C4-2B (cell line): ENCODE data around the gene ALG12.

Experiments
- ZFX ChIP-seq: fragments of 450-650 bp; IDR thresholded peaks from 2 replicates; pipeline ENCODE4 v1.6.1; 2017
- TF ChIP-seq, protein P1 (sequence below): fragments of 450-650 bp; conservative IDR thresholded peaks from 2 replicates; pipeline ENCODE4 v1.5.1; 2017; ENCODE audit warnings: mild to moderate bottlenecking

DNA sequence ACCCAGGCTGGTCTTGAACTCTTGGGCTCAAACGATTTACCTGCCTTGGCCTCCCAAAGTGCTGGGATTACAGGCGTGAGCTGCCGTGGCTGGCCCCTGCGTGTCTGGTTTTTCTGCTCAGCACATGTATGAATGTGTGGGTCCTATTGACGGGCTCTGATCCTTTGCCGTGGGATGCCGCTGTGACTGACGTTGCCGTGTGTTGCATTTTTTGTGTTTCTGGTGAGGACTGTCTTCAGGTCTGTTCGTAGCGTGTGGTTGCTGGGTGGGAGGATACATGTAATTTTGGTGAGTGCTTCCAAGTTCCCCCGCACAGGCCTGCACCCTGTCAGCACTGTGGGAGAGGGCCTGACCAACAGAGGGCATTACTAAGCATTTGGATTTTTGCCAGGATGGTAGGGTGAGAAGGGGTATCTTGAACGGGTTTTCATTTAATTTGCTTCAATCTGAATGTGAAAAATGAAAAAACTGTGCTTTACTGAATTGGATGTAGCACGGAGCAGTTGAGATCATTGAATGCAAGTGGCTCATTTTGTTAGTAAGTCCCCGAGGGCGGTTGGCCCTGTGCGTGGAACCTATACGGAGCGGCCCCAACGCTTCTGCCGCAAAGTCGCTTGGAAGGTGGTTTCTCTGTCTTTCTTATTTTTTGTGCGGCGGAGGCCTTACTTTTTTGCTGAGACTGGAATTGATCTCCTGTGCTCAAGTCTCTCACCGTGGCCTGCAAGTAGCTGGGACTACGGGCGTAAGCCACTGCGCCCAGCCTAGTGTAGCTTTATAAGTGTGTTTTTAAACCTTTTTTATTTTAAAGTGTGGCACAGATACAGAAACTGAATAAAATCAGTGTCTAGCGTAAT is 56.4 kb downstream of the ALG12 start:
- TF ChIP-seq, protein P1, sequence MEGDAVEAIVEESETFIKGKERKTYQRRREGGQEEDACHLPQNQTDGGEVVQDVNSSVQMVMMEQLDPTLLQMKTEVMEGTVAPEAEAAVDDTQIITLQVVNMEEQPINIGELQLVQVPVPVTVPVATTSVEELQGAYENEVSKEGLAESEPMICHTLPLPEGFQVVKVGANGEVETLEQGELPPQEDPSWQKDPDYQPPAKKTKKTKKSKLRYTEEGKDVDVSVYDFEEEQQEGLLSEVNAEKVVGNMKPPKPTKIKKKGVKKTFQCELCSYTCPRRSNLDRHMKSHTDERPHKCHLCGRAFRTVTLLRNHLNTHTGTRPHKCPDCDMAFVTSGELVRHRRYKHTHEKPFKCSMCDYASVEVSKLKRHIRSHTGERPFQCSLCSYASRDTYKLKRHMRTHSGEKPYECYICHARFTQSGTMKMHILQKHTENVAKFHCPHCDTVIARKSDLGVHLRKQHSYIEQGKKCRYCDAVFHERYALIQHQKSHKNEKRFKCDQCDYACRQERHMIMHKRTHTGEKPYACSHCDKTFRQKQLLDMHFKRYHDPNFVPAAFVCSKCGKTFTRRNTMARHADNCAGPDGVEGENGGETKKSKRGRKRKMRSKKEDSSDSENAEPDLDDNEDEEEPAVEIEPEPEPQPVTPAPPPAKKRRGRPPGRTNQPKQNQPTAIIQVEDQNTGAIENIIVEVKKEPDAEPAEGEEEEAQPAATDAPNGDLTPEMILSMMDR: no peak
- TF ChIP-seq ZFX: no peak
